H54 (cell line): ENCODE results near the gene ANXA2R.
A peak's percentile ranks its signal among the peaks of the same experiment; 100 is the strongest.

Experiments used
- DNase-seq: peaks from one replicate; pipeline ENCODE4 v3.0.0; 2011; ENCODE audit warnings: low spot score, mixed read lengths; ENCODE audit not compliant: insufficient read length
- FAIRE-seq: peaks from 3 replicates; lab custom pipeline; 2011; peaks lifted over from hg19 to GRCh38; lab: Jason Lieb, UNC
- POLR2A ChIP-seq: IDR thresholded peaks from 2 replicates; pipeline ENCODE4 v1.6.1; 2011; ENCODE audit warnings: low read depth, mild to moderate bottlenecking, low read length

The ANXA2R gene

DNA sequence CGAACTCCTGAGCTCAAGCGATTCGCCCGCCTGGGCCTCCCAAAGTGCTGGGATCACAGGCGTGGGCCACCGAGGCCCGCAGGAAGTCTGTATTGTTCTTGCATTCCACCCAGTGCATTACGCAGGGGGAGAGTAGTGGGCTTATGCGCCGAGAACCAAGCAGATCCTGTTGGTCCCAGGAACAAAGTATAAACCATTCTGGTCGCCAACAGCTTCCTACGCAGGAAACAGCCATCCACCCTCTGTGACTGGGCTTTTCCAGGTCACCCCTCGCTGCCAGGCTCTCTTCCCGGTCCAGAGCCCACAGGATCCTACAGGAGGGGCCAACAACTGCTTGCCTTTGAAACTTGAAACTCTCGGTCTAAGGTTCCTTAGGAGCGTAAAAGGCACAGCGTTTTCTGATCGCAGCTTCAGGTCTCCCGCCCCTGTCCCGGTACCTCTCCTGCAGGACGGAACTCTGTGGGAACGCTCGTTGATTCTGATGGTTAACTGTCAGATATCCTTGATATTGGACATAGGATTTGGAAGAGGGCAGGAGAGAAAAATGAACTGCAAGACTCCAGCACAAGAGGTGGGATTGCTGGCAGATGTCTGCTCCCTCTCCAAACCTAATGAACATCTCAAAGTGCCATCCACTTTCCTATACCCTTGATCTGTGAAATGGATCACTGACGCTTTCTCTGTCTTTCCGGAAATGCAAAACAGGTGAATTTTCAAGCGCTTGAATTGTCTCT is 4.2 kb upstream of the ANXA2R start:
- FAIRE-seq (no peak), DNase-seq (no peak)
- no peak for TF ChIP-seq POLR2A

DNA sequence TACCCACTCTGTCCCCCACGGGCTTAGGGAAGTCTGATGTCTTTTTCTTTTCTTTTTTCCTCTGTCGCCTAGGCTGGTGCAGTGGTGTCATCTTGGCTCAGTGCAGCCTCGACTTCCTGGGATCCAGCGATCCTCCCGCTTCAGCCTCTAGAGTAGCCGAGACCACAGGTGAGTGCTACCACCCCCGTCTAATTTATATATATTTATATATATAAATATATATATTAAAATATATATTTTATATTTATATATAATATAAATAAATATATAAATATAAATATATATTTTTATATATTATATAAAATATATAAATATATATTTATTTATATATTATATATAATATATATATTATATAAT is 3.3 kb upstream of the ANXA2R start:
- DNase-seq = no peak
- FAIRE-seq = no peak
- TF ChIP-seq POLR2A = no peak

DNA sequence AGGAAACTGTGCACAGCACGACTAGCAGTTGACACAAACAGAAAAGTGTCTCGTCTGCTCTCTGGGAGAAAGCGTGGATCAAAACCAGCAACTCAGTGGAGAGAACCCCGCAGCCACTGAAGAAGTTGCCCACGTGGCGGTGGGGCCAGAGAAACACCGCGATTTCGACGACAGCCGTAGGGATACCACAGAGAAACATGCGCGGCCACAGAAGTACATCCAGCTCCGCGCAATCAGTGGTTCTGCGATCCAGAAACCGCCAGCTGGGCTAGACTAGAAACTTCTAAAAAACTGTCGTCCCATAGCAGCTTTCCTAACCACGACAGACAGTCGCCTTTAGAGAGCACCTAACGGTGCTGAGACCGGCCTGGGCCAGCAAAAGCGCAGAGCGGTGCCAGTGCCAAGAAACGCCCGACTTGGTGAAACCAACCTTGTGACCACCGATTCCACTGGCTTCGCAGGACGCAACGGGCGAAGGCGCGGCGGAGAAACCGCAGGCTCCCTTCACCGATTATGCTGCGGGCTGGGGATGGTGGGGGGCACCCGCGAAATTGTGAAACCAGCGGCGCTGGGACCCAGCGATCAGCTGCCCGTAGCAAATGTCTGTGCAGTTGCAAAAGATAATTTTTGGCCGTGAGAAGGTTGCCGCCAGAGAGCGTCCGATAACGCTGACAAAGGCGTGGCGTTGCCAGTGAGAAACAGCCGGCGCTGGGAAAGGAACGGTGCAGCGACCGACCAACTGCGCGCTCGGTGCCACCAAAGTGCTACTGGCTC is 2.7 kb upstream of the ANXA2R start:
- no peak for TF ChIP-seq POLR2A
- DNase-seq (no peak), FAIRE-seq (no peak)

GRCh38 chr5:43042176-43042625 is 2.1 kb upstream of the ANXA2R start:
- no peak for FAIRE-seq
- no peak for TF ChIP-seq POLR2A
- DNase-seq = no peak

DNA sequence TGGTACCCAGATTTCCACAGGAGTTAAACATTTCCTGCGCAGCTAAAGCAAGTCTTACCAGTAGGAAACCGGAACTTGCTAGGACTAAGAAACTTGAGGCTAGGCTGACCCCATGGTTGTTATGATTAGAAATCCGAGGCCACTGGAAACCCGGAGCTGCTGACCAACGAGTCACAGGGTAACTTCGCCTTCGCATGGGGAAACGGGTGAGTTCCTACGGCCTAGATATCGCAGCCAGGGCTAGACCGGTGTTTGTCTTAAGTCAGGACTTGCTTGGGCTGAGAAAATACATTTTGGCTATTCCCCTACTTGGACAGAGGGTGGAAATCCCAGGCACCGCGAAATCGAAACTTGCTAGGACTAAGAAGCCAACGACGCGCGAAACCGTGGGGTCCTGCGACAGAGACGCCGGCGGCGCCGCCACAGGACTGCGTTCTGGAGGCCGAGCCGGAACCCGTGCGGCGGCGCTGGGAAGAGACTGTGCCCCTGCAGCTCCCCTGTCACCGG is 1.6 kb upstream of the ANXA2R start:
- FAIRE-seq = no peak
- peak; percentile 12 for DNase-seq

GRCh38 chr5:43041110-43041668 is 1.1 kb upstream of the ANXA2R start:
- TF ChIP-seq POLR2A = no peak
- FAIRE-seq = no peak
- DNase-seq = no peak

More for the DNA sequence above, 1.6 kb upstream of the ANXA2R start:
- TF ChIP-seq POLR2A = no peak

DNA sequence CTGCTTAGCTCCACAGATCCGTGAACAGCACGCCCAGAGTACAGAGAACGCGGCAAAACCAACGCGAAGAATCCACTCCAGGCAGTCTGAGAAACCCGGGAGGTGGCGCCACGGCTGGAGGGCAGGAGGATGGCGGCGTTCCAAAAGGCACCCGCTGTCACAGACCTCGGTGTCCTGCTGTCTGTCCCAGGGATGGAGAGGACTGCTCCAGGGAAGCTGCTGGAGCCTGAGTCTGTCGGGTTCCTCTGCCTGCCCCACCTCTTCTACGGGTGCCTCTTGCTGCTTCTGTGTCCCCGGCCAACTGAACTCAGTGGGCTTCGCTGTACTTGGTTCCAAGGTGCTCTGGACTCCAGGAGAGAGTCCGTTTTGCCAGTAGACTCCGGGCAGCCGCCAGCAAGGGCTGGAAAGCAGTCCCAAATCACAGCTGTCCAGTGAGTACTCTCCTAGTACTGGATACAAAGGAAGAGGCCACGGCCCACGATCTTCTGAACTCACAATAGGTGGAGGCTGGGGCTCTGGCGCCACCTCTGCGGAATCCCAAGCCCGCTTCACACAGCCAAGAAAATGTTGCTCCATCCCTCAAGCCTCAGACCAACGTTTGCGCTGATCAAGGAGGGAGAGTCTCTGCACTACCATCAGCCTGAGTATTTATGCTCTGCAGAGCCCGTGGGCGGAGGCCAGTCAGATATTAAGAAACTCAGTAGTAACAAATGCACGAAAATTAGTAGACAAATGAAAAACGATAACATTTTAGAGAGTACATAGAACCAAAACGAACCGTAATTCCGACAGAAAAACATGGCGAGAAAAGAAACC is 440 bp downstream of the ANXA2R start:
- no peak for DNase-seq
- FAIRE-seq = no peak
- TF ChIP-seq POLR2A = peak; percentile 8; the same call in 1 of the 2 replicates

DNA sequence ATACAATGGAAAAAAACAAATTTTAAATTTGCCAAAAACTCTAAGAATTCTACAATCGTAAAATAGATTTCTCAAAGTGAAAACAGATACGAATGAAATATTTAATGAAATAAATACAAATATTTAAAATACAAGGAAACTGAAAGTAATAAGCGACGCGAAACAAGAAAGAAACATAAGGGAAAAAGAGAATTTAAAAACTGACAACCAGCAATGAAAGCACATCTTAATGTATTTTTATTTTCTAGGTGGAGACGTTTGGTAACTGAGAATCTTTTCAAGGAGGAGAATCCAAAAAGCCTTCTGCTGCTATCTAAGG is 1.0 kb downstream of the ANXA2R start:
- no peak for FAIRE-seq
- TF ChIP-seq POLR2A = no peak
- DNase-seq = no peak

- no peak for DNase-seq
- TF ChIP-seq POLR2A = no peak
- FAIRE-seq = no peak
Observed at GRCh38 chr5:43038496-43038989, 1.6 kb downstream of the ANXA2R start.

GRCh38 chr5:43037636-43038495 is 2.3 kb downstream of the ANXA2R start:
- TF ChIP-seq POLR2A = no peak
- DNase-seq (no peak), FAIRE-seq (no peak)

GRCh38 chr5:43036856-43037635 is 3.1 kb downstream of the ANXA2R start:
- no peak for TF ChIP-seq POLR2A

GRCh38 chr5:43036409-43036808 is 3.7 kb downstream of the ANXA2R start:
- FAIRE-seq = no peak
- no peak for DNase-seq
- TF ChIP-seq POLR2A = no peak

More at GRCh38 chr5:43036856-43037635, 3.1 kb downstream of the ANXA2R start:
- DNase-seq (no peak), FAIRE-seq (no peak)
